GM12878 (cell line): ENCODE results near the gene SH3BP1. TPM values are rescaled to one million over a fixed set of nuclear protein-coding genes. Genes with fewer than 3 reads are reported as not detected.

Experiments
- HCFC1 ChIP-seq: fragments of 150-350 bp; IDR thresholded peaks from 2 replicates; pipeline ENCODE4 v1.6.1; 2014; ENCODE audit warnings: low read length
- IRF4 ChIP-seq: IDR thresholded peaks from 2 replicates; pipeline ENCODE4 v1.6.1; 2011; ENCODE audit warnings: low read depth, low read length
- NFIC ChIP-seq: IDR thresholded peaks from 2 replicates; pipeline ENCODE4 v1.6.1; 2012; ENCODE audit warnings: low read depth, mild to moderate bottlenecking, inconsistent platforms, low read length, moderate library complexity
- NR2C2 ChIP-seq: IDR thresholded peaks from 2 replicates; pipeline ENCODE4 v1.6.1; 2011; ENCODE audit warnings: borderline replicate concordance, low read depth; ENCODE audit not compliant: control insufficient read depth, insufficient read length
- PAX8 ChIP-seq: fragments of 450-650 bp; IDR thresholded peaks from 2 replicates; pipeline ENCODE4 v1.6.1; 2017; ENCODE audit warnings: mild to moderate bottlenecking, moderate library complexity
- PBX3 ChIP-seq: IDR thresholded peaks from 2 replicates; pipeline ENCODE4 v1.6.1; 2011; ENCODE audit warnings: mild to moderate bottlenecking, low read depth, low read length, moderate library complexity; ENCODE audit not compliant: insufficient replicate concordance
- POLR2A ChIP-seq: IDR thresholded peaks from 2 replicates; pipeline ENCODE4 v1.6.1; 2011; ENCODE audit warnings: low read depth, mild to moderate bottlenecking, low read length
- YBX1 ChIP-seq: fragments of 450-650 bp; IDR thresholded peaks from 2 replicates; pipeline ENCODE4 v1.6.1; 2016; ENCODE audit warnings: antibody characterized with exemption
- ZNF592 ChIP-seq: fragments of 450-650 bp; IDR thresholded peaks from 2 replicates; pipeline ENCODE4 v1.6.1; 2017; ENCODE audit warnings: mild to moderate bottlenecking, moderate library complexity
- polyA plus RNA-seq, 11 experiments: library from polyadenylated mRNA; depleted of rRNA in 4 of 11; unstranded in 6 of 11; stranded (reverse) in 5 of 11; fragments of >200 nt; fragmentation: Nextera tagmentation in 4 of 11; fragmentation: Illumina TruSeq in 1 of 11; extraction: Ambion mirVana in 4 of 11; extraction: Trizol in 1 of 11; gene quantifications; 1 replicate in 1 of 11; 2 replicates in 10 of 11; pipeline versions ENCODE4 v1.2.1 to v1.2.3, GENCODE V29; 2011 to 2016; ENCODE audit warnings: inconsistent platforms in 2 of 11, missing spikeins in 2 of 11, low read depth in 1 of 11
- total RNA-seq, 4 experiments: library from RNA; depleted of rRNA in 3 of 4; stranded (reverse); fragments of >200 nt in 3 of 4; fragmentation: Illumina TruSeq in 1 of 4; extraction: Trizol in 1 of 4; gene quantifications; 2 replicates each; pipeline versions ENCODE4 v1.2.1 to v1.2.3, GENCODE V29; 2013 to 2021

SH3BP1 gene
- total and polyA plus RNA-seq, 10 of the 15 experiments (the other 5 are each of a cell fraction or from before 2014, with no cell fraction given) = 0.29 to 70.5 (median 22.5) TPM

GRCh38 chr22:37627121-37627520 is 12.3 kb upstream of the SH3BP1 start (continued):
- TF ChIP-seq ZNF592 = no peak
- no peak for TF ChIP-seq PAX8
- no peak for TF ChIP-seq YBX1
- no peak for TF ChIP-seq HCFC1
- no peak for TF ChIP-seq PBX3
- no peak for TF ChIP-seq POLR2A
- TF ChIP-seq NR2C2 = no peak
- TF ChIP-seq NFIC = no peak
- no peak for TF ChIP-seq IRF4
